ENCODE results near the gene GLRX2. TPM values are rescaled to one million over a fixed set of nuclear protein-coding genes. Genes with fewer than 3 reads are reported as not detected.
A peak's percentile ranks its signal among the peaks of the same experiment; 100 is the strongest.

Gene GLRX2
- total RNA-seq, 1 experiment from 2014 or later = 31.9 TPM

DNA sequence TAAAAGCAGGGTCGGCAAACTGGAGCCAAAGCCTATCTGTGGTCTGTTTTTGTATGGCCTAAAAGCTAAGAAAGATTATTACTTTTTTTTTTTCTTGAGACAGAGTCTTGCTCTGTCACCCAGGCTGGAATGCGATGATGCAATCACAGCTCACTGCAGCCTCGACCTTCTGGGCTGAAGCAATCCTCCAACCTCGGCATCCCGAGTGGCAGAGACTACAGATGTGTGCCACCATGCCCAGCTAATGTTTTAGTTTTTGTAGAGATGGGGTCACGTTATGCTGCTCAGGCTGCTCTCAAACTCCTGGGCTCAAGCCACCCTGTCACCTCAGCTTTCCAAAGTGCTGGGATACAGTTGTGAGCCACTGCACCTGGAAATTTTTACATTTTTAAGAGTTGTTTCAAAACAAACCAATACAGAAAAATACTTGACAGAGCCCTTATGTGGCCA lies 6.5 kb upstream of the GLRX2 start:
- CTCF ChIA-PET = no interaction called here
- BruUV-seq (replicated peaks) = no TSS peak
- Histone ChIP-seq H3K27ac (ENCODE audit: low read depth, low read length, poor library complexity, severe bottlenecking) (peak overlapping the region; percentile 3), H3K4me3 (ENCODE audit: low read depth, low read length, poor library complexity, severe bottlenecking) (no peak overlapping the region), H3K9me3 (ENCODE audit: low read depth, low read length, poor library complexity, severe bottlenecking) (no peaks in the 10 kb centered on the region), H3K4me1 (ENCODE audit: insufficient read depth, low read length, poor library complexity, severe bottlenecking) (peaks cover 12% of the 10 kb centered on the region), H3K36me3 (ENCODE audit: insufficient read depth, low read length, poor library complexity, severe bottlenecking) (no peaks in the 10 kb centered on the region), H3K27me3 (replicated peaks; ENCODE audit: insufficient read depth, low read depth, low read length, poor library complexity) (no peaks in the 10 kb centered on the region)
- POLR2A ChIA-PET (ENCODE audit: low non-redundant PET) = no interaction called here
- TF ChIP-seq EZH2 (IDR thresholded peaks at IDR 0.05; ENCODE audit: borderline replicate concordance, low read depth, low read length, poor library complexity, severe bottlenecking) = no peak
- TF ChIP-seq, protein P1, sequence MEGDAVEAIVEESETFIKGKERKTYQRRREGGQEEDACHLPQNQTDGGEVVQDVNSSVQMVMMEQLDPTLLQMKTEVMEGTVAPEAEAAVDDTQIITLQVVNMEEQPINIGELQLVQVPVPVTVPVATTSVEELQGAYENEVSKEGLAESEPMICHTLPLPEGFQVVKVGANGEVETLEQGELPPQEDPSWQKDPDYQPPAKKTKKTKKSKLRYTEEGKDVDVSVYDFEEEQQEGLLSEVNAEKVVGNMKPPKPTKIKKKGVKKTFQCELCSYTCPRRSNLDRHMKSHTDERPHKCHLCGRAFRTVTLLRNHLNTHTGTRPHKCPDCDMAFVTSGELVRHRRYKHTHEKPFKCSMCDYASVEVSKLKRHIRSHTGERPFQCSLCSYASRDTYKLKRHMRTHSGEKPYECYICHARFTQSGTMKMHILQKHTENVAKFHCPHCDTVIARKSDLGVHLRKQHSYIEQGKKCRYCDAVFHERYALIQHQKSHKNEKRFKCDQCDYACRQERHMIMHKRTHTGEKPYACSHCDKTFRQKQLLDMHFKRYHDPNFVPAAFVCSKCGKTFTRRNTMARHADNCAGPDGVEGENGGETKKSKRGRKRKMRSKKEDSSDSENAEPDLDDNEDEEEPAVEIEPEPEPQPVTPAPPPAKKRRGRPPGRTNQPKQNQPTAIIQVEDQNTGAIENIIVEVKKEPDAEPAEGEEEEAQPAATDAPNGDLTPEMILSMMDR (conservative IDR thresholded peaks at IDR 0.05; ENCODE audit: low read depth, low read length) = no peak
- intact Hi-C loops (cut with micrococcal nuclease; ENCODE audit: unreplicated experiment) = no loop called here
- peak; percentile 48 for DNase-seq (ENCODE audit: low spot score)

DNA sequence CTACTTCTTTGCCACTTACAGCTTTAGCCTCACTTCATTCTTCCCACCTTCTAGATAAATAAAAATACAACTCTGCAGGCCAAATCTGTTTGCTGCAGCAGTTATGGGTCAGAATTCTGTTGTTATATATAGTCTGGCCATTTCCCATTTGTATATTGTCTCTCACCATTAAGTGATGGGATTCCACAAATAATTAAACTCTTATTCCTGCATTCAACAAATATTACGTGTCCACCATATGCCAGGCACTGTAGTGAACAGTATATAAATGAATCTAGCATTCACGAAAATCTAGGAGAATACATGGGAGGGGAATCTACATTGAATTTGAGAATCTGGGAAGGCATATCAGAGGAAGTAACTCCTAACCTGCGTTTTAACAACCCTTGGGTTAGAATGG lies 5.7 kb upstream of the GLRX2 start:
- ChIA-PET CTCF (no interaction called here), POLR2A (ENCODE audit: low non-redundant PET) (no interaction called here)
- Histone ChIP-seq H3K9me3 (ENCODE audit: low read depth, low read length, poor library complexity, severe bottlenecking) (no peaks in the 10 kb centered on the region), H3K27me3 (replicated peaks; ENCODE audit: insufficient read depth, low read depth, low read length, poor library complexity) (no peaks in the 10 kb centered on the region), H3K4me3 (ENCODE audit: low read depth, low read length, poor library complexity, severe bottlenecking) (no peak overlapping the region), H3K27ac (ENCODE audit: low read depth, low read length, poor library complexity, severe bottlenecking) (no peak overlapping the region), H3K36me3 (ENCODE audit: insufficient read depth, low read length, poor library complexity, severe bottlenecking) (no peaks in the 10 kb centered on the region), H3K4me1 (ENCODE audit: insufficient read depth, low read length, poor library complexity, severe bottlenecking) (peaks cover 15% of the 10 kb centered on the region)
- TF ChIP-seq, protein P1 (conservative IDR thresholded peaks at IDR 0.05; ENCODE audit: low read depth, low read length) = no peak
- TF ChIP-seq EZH2 (IDR thresholded peaks at IDR 0.05; ENCODE audit: borderline replicate concordance, low read depth, low read length, poor library complexity, severe bottlenecking) = no peak
- DNase-seq (ENCODE audit: low spot score) = no peak
- intact Hi-C loops (cut with micrococcal nuclease; ENCODE audit: unreplicated experiment) = no loop called here
- no TSS peak for BruUV-seq (replicated peaks)

DNA sequence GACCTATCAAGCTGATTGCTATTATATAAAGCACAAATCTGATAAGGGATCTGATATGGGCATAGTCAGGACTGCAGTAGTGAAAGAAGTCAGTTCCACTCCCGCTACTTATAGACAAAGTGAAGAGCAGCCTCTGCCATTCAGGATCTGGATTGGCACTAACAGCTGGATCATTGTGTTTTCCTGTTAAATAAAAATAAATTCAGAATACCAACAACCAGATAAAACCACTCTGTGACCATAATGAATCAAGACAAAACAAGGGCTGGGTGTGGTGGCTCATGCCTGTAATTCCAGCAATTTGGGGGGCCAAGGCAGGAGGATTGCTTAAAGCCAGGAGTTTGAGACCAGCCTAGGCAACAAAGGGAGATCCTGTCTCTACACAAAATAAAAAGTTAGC lies 5.0 kb upstream of the GLRX2 start:
- BruUV-seq (replicated peaks) = no TSS peak
- H3K4me1 ChIP-seq (ENCODE audit: insufficient read depth, low read length, poor library complexity, severe bottlenecking) = peaks cover 19% of the 10 kb centered on the region
- ChIA-PET POLR2A (ENCODE audit: low non-redundant PET) (no interaction called here), CTCF (no interaction called here)
- no peaks in the 10 kb centered on the region for H3K9me3 ChIP-seq (ENCODE audit: low read depth, low read length, poor library complexity, severe bottlenecking)
- intact Hi-C loops (cut with micrococcal nuclease; ENCODE audit: unreplicated experiment) = no loop called here
- TF ChIP-seq EZH2 (IDR thresholded peaks at IDR 0.05; ENCODE audit: borderline replicate concordance, low read depth, low read length, poor library complexity, severe bottlenecking) = no peak
- TF ChIP-seq, protein P1 (conservative IDR thresholded peaks at IDR 0.05; ENCODE audit: low read depth, low read length) = no peak
- H3K27ac ChIP-seq (ENCODE audit: low read depth, low read length, poor library complexity, severe bottlenecking) = no peak overlapping the region
- DNase-seq (ENCODE audit: low spot score) = no peak
- no peaks in the 10 kb centered on the region for H3K27me3 ChIP-seq (replicated peaks; ENCODE audit: insufficient read depth, low read depth, low read length, poor library complexity)
- no peak overlapping the region for H3K4me3 ChIP-seq (ENCODE audit: low read depth, low read length, poor library complexity, severe bottlenecking)
- H3K36me3 ChIP-seq (ENCODE audit: insufficient read depth, low read length, poor library complexity, severe bottlenecking) = no peaks in the 10 kb centered on the region
